GM12801 (cell line): ENCODE data around the gene DNAH17.

ENCODE experiments used
- TF ChIP-seq, protein P1 (sequence below): IDR thresholded peaks from one replicate; pipeline ENCODE4 v1.5.1; 2011; ENCODE audit warnings: control low read depth; ENCODE audit not compliant: insufficient read length; ENCODE audit errors: extremely low read depth

Gene DNAH17

DNA sequence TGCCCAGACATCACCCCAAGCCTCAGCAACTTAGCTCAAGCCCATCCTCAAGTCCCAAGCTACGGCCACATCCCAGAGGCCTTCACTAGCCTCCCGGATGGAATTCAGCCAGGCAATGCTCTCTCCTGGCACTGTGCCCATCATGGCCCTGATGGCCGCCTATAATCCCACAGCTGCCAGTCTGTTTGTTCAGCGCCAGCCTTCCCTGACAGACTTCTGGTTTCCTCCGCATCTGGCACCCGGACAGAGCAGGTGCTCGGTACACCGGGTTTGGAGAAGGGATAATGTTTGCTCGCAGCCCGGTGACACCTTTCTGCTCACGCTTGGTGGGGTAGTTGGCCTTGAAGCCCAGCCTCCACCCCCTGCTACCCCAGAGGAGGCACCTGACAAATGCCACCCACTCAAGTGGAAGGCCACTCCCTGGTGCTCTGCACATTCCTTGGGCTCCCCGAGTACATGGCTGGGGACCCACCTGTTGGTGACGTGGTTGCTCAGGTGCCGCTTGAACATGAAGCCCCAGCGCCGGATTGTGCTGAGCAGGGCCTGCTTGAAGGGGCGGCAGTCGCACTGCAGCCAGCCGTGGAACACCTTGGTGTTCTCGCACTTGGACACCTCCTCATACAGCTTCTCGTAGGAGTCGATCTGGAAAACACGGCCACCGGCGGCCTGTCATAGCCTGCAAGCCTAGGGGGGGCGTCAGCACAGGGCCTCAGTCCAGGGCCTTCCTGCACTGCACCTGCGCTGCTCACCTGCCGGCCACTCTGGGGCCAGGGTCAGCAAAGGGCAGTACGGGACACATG, 47.1 kb downstream of the DNAH17 start:
- TF ChIP-seq, protein P1, sequence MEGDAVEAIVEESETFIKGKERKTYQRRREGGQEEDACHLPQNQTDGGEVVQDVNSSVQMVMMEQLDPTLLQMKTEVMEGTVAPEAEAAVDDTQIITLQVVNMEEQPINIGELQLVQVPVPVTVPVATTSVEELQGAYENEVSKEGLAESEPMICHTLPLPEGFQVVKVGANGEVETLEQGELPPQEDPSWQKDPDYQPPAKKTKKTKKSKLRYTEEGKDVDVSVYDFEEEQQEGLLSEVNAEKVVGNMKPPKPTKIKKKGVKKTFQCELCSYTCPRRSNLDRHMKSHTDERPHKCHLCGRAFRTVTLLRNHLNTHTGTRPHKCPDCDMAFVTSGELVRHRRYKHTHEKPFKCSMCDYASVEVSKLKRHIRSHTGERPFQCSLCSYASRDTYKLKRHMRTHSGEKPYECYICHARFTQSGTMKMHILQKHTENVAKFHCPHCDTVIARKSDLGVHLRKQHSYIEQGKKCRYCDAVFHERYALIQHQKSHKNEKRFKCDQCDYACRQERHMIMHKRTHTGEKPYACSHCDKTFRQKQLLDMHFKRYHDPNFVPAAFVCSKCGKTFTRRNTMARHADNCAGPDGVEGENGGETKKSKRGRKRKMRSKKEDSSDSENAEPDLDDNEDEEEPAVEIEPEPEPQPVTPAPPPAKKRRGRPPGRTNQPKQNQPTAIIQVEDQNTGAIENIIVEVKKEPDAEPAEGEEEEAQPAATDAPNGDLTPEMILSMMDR: no peak

DNA sequence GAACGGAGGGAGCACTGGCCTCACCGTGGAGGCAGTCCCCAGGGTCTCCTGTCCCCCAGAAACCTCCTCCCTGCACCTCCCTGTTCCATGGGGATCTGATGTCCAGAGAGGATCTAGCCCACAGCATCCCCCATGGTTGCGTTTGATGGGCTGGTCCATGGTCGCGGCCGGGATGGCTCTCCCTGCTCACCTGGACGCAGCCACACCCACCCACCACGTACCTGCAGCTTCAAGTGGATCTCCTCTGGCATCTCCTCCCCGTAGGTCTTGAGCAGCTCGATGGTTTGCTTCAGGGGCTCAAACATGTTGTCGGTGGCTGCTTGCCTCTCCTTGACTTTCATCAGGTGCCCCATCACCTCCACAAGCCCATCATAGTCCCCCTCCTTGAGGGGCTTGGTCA, 47.9 kb downstream of the DNAH17 start:
- TF ChIP-seq, protein P1: no peak

DNA sequence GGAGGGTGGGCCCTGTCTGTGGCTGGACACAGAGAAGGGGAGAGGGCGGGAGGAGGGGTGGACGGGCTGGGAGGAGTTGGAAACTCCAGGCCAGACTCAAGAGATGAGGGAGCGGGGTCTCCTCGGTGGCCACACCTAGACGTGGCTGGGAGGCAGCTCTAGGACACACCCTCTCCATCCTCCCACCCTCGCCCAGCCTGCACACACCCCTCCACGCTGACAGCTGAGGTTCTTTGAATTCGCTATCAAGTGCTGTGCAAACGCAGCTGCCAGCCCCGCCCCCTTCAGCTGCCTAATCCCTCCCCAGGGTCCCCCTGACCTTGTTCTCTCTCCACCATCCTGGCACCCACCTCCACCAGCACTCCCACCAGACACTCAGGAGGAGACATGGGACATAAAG, 48.7 kb downstream of the DNAH17 start:
- TF ChIP-seq, protein P1: no peak

DNA sequence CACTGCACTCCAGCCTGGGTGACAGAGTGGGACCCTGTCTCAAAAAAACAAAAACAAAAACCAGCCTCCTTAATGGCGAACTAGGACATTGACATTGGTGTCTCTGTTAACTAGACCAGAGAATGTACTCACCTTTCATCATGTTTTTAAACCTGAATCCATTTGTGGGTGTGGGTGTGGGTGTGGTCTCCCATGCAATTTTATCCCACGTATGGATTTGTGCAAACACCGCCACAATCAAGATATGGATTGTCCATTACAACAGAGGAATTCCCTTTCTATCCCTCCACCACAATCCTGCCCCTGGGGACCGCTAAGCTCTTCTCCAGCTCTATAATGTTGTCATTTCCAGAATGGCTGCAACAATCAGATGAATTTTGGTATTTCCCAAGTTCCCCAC, 49.9 kb downstream of the DNAH17 start:
- TF ChIP-seq, protein P1: no peak

DNA sequence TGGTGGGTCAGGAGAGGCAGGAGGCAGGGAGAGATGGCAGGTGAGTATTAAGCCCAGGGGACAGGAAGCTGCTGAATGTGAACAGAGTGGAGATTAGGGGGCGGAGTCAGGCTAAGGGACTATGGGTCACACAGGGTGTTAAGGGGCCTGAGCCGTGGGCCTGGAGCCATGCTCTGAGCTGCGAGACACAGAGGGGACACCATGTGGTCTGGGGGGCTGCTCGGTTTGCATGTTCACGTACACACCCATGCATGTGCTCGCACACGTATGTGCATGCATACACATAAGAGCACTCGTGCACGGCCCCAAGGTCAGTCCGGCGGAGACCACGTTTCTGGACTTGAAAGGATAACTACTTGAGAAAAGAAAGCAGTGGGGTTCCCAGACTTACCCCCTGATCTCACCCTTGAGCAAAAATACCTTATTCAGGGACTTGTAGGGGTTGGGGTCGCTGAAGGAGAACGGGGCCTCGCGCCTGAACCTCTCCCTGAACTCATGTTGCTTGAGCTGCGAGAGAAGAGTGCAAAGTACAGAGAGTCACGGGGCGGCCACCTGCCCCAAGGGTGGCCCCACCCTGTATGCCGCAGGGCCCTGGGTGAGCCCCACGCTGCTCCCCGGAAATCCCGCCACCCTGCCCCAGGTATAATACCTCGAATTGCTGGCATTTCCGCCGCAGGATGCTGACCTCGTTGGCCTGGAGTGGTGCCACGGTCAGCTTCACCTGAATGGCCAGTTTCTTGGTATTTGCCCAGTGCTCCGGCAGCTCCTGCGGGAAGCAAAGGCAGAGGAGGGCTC, 50.8 kb downstream of the DNAH17 start:
- TF ChIP-seq, protein P1: no peak

DNA sequence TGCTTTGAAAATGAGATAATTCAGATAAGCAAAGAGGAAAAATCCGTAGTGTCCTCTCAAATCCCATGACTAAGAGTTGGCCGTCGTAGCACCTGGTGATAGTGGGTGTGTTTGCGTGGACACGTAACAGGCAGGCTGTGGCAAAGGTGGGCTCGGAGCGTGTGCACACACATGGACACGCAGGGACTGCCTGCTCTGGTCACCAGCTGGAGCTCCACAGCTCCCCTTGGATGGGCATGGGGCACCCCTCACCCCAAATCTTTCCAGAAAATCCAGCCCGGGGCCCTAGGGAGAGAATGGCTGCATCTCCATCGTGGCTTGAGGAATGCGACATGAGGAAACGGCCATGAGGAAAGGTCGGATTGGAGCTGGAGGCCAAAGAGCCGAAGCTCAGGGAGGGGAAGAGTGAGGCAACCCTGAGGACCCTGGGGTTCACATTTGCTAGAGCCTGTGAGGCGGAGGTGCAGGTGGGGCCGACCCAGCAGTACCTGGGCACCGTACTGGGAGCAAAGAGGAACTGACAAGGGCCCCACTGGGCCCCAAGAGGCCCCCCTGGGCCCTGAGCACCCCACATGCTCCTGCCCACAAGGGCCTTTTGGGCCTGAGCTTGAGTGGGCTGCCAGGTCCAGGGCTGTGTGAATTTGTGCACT, 51.6 kb downstream of the DNAH17 start:
- TF ChIP-seq, protein P1: no peak

DNA sequence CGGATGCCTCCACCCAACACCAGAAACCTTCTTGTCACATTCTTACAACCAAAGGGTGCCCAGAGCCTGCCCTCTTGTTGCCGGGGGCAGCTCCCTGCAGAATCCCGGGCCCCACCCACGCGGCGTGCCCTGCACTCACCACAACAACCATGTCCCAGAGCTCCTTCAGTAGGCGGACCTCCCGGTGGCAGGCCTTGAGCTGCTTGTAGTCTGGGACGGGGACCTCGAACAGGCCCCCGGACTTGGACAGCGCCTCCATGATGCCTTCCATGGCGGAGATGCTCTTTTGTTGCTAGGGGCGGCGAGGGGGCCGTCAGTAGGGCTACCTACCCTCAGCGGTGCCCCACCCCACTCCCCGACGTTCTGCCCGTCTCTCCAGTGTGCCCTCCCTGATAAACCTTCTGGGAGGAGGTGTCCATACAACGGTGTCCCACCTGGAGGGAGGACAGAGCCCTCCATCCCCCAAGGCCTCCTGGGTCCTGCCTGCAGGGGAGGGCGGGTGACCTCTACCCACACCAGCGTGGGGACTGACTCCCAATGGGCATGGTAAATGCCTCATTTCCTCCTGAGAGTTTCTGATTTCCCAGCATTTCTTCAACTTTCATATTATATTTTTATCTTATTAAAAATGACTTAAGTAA, 52.2 kb downstream of the DNAH17 start:
- TF ChIP-seq, protein P1: no peak
